HEK293T (cell line): Measurements from ENCODE around the gene METTL21A.
"Not testable (repeated sequence)": the region's sequence is repeated elsewhere in the genome, so short reads cannot be mapped to it uniquely, and the experiment has no call there.

ENCODE experiments used
- CTCF ChIA-PET: fragments of 350-600 bp; formaldehyde crosslinking; extraction: SDS; loops from one replicate; lab custom pipeline; 2021; ENCODE audit warnings: antibody characterized with exemption, inconsistent platforms; lab: Yijun Ruan, JAX
- POLR2A ChIA-PET: fragments of 350-600 bp; formaldehyde crosslinking; extraction: SDS; loops from one replicate; lab custom pipeline; 2020; ENCODE audit warnings: antibody characterized with exemption, inconsistent platforms; lab: Yijun Ruan, JAX
- DNase-seq: peaks from one replicate; pipeline ENCODE4 v3.0.0; 2012; ENCODE audit warnings: mixed read lengths; ENCODE audit errors: extremely low spot score
- ARNT ChIP-seq: fragments of 450-650 bp; IDR thresholded peaks from 2 replicates; pipeline ENCODE4 v1.6.1; 2017; ENCODE audit warnings: mild to moderate bottlenecking
- BHLHE40 ChIP-seq: fragments of 450-650 bp; IDR thresholded peaks from 2 replicates; pipeline ENCODE4 v1.6.1; 2016; ENCODE audit warnings: mild to moderate bottlenecking, moderate library complexity, borderline replicate concordance
- CTBP1 ChIP-seq: fragments of 450-650 bp; IDR thresholded peaks from 2 replicates; pipeline ENCODE4 v1.6.1; 2016; ENCODE audit warnings: borderline replicate concordance
- ELF4 ChIP-seq: fragments of 450-650 bp; IDR thresholded peaks from 2 replicates; pipeline ENCODE4 v1.6.1; 2017; ENCODE audit warnings: antibody characterized with exemption
- FOXA1 ChIP-seq: fragments of 450-650 bp; IDR thresholded peaks from 2 replicates; pipeline ENCODE4 v1.6.1; 2016; ENCODE audit warnings: mild to moderate bottlenecking
- FOXK2 ChIP-seq: fragments of 450-650 bp; IDR thresholded peaks from 2 replicates; pipeline ENCODE4 v1.6.1; 2016; ENCODE audit warnings: mild to moderate bottlenecking
- FOXM1 ChIP-seq: fragments of 450-650 bp; IDR thresholded peaks from 2 replicates; pipeline ENCODE4 v1.6.1; 2017; ENCODE audit warnings: mild to moderate bottlenecking, borderline replicate concordance
- HDGF ChIP-seq: fragments of 450-650 bp; IDR thresholded peaks from 2 replicates; pipeline ENCODE4 v1.6.1; 2017; ENCODE audit warnings: antibody characterized with exemption, borderline replicate concordance
- L3MBTL2 ChIP-seq: fragments of 450-650 bp; conservative IDR thresholded peaks from 2 replicates; pipeline ENCODE4 v1.6.1; 2016; ENCODE audit warnings: mild to moderate bottlenecking
- LEF1 ChIP-seq: fragments of 450-650 bp; IDR thresholded peaks from 2 replicates; pipeline ENCODE4 v1.6.1; 2017; ENCODE audit warnings: mild to moderate bottlenecking, borderline replicate concordance
- NFRKB ChIP-seq: fragments of 450-650 bp; IDR thresholded peaks from 2 replicates; pipeline ENCODE4 v1.6.1; 2016; ENCODE audit warnings: mild to moderate bottlenecking, moderate library complexity
- SP1 ChIP-seq: fragments of 450-650 bp; IDR thresholded peaks from 2 replicates; pipeline ENCODE4 v1.6.1; 2017
- SUZ12 ChIP-seq: fragments of 450-650 bp; IDR thresholded peaks from 2 replicates; pipeline ENCODE4 v1.6.1; 2016; ENCODE audit warnings: mild to moderate bottlenecking
- TARDBP ChIP-seq: fragments of 450-650 bp; IDR thresholded peaks from 2 replicates; pipeline ENCODE4 v1.6.1; 2016
- ZNF384 ChIP-seq: fragments of 450-650 bp; IDR thresholded peaks from 2 replicates; pipeline ENCODE4 v1.6.1; 2016
- TF ChIP-seq, protein P1 (sequence below): fragments of 450-650 bp; IDR thresholded peaks from 2 replicates; pipeline ENCODE4 v1.6.1; 2016

The METTL21A gene

GRCh38 chr2:207640661-207641060 lies 15.5 kb upstream of the METTL21A start:
- no peak for DNase-seq
- TF ChIP-seq LEF1 (no peak), ARNT (no peak), SUZ12 (no peak), FOXA1 (no peak), NFRKB (no peak), TARDBP (no peak), FOXK2 (no peak), SP1 (no peak), CTBP1 (no peak), ZNF384 (no peak)
- ChIA-PET CTCF (no interaction called here), POLR2A (no interaction called here)

DNA sequence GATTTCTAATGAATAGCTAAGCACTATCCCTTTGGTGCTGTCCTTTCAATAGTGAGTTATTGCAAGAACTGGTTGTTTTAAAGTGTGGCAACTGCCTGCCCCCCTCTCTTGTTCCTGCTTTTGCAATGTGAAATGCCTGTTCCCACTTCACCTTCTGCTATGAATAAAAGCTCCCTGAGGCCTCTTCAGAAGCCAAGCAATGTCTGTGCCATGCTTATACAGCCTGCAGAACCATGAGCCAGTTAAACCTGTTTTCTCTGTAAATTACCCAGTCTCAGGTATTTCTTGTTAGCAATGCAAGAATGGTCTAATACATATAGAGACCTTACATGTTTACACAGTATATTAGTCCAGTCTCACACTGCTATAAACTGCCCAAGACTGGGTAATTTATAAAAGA lies 15.0 kb upstream of the METTL21A start:
- POLR2A ChIA-PET: interaction anchor here (1.3 kb wide), 1 partner anchor 15 kb away, joined by 4 read pairs; the partner anchor contains the start of gene METTL21A
- TF ChIP-seq HDGF: no peak
- TF ChIP-seq SUZ12: no peak
- no peak for TF ChIP-seq CTBP1
- TF ChIP-seq ELF4: no peak
- TF ChIP-seq L3MBTL2: no peak
- no peak for TF ChIP-seq FOXM1
- TF ChIP-seq BHLHE40: no peak
- TF ChIP-seq FOXK2: no peak
- TF ChIP-seq ARNT: no peak
- DNase-seq: no peak
- CTCF ChIA-PET: no interaction called here

- DNase-seq, CTCF ChIA-PET: not testable (repeated sequence)
- POLR2A ChIA-PET: interaction anchor here (1.3 kb wide), 1 partner anchor 14 kb away, joined by 4 read pairs; the partner anchor contains the start of gene METTL21A
Measured at GRCh38 chr2:207639288-207639687, 14.1 kb upstream of the METTL21A start.

DNA sequence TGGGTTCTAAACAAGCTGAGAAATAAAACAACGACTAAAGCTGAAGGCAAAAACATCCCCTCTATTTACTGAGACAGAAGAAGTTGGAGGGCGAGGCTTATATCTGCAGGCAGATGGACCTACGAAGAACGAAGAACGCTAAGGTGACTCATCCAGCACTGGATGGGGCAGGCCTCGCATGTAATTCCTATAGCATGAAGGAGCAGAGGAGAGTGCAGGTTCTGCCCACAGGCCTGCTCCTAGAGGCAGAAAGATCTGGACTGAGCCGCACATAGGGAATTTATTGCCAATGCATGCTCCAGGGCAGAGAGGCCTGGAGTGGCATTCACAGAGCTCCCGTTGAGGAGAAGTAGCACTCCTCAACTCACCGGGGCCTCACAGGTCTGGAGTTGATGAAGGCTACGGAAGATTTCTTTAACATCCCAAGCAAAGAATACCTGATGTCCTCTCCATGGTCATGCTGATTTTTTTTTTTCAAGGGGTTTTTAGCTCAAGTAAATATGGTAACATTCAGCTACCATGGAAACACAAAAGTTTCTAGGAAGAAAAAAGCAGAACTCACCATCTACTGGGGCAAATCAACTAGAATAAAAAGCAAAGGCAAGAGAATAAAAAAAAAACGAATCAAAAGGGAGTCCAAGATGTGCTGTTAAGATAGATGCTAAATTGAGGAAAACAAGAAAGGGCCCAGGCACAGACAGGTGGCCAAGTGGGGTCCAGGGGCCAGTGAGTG lies 10.4 kb upstream of the METTL21A start:
- DNase-seq: no peak
- TF ChIP-seq FOXK2 (no peak), LEF1 (no peak), FOXM1 (no peak), FOXA1 (no peak), ELF4 (no peak), TARDBP (no peak), L3MBTL2 (no peak), NFRKB (no peak), SP1 (no peak), ZNF384 (no peak), BHLHE40 (no peak), CTBP1 (no peak)
- TF ChIP-seq, protein P1, sequence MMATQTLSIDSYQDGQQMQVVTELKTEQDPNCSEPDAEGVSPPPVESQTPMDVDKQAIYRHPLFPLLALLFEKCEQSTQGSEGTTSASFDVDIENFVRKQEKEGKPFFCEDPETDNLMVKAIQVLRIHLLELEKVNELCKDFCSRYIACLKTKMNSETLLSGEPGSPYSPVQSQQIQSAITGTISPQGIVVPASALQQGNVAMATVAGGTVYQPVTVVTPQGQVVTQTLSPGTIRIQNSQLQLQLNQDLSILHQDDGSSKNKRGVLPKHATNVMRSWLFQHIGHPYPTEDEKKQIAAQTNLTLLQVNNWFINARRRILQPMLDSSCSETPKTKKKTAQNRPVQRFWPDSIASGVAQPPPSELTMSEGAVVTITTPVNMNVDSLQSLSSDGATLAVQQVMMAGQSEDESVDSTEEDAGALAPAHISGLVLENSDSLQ: no peak
- CTCF ChIA-PET: interaction anchor here (0.7 to 1.0 kb wide), 3 partner anchors 9 to 58 kb away, joined by 3 read pairs; partner anchors contain the start of gene METTL21A
- POLR2A ChIA-PET: interaction anchor here (2.6 kb wide), 1 partner anchor 10 kb away, joined by 11 read pairs; the partner anchor contains the start of gene METTL21A

DNA sequence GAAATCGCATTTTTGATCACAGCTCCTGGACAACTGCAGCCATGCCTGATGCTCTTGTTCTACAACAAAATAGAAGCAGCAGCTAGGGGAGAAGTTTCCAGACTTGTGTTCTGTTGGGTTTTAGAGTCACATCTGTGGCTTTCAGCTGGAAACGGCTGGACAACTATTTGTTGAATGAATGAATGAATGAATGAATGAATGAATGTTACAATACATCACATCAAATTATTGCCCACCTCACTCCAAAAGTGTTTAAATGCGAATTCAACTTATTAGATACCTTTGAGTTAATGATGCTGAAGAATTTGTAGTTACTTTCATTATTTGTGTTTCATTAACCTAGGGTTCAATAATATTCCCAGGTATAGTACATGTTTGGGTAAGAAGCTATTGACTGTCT lies 8.5 kb upstream of the METTL21A start:
- TF ChIP-seq LEF1: no peak
- TF ChIP-seq NFRKB: no peak
- TF ChIP-seq HDGF: no peak
- no peak for TF ChIP-seq ARNT
- TF ChIP-seq CTBP1: no peak
- TF ChIP-seq L3MBTL2: no peak
- no peak for TF ChIP-seq FOXK2
- TF ChIP-seq, protein P1: no peak
- ChIA-PET POLR2A (interaction anchor here (1.0 to 2.6 kb wide), 2 partner anchors 8 to 78 kb away, joined by 3 to 11 read pairs; partner anchors contain the start of genes CCNYL1 and METTL21A), CTCF (interaction anchor here (0.5 to 0.6 kb wide), 2 partner anchors 78 to 680 kb away, joined by 3 read pairs; partner anchors contain the start of gene CCNYL1)
- DNase-seq: no peak

GRCh38 chr2:207632575-207633493 lies 7.6 kb upstream of the METTL21A start:
- no peak for DNase-seq
- no peak for TF ChIP-seq FOXA1
- TF ChIP-seq, protein P1: peak; percentile 47
- POLR2A ChIA-PET: interaction anchor here (0.7 to 2.6 kb wide), 3 partner anchors 7 to 79 kb away, joined by 3 to 11 read pairs (median 4); partner anchors contain the start of genes CCNYL1 and METTL21A
- CTCF ChIA-PET: interaction anchor here (0.6 kb wide), 1 partner anchor 79 kb away, joined by 3 read pairs; the partner anchor contains the start of gene CCNYL1
